Keratinocyte (primary cell): ENCODE measurements around the gene C12orf42. TPM values are rescaled to one million over a fixed set of nuclear protein-coding genes. Genes with fewer than 3 reads are reported as not detected.

Experiments
- DNase-seq: peaks from one replicate; pipeline ENCODE4 v3.0.0-alpha.2; 2011; ENCODE audit warnings: low read depth, missing footprints, low spot score
- FAIRE-seq: peaks from 2 replicates; lab custom pipeline; 2011; peaks lifted over from hg19 to GRCh38; lab: Jason Lieb, UNC
- H2AFZ ChIP-seq: 2 replicates; pipeline ENCODE4 v1.6.0; 2012; ENCODE audit warnings: low read length, control low read depth, inconsistent platforms; ENCODE audit not compliant: control insufficient read depth
- H3K27ac ChIP-seq: 2 replicates; pipeline ENCODE4 v1.5.1; 2011; ENCODE audit warnings: low read length; ENCODE audit not compliant: control insufficient read depth, insufficient read depth
- H3K27me3 ChIP-seq: 3 replicates; pipeline ENCODE4 v1.6.0; 2011; ENCODE audit warnings: low read length; ENCODE audit not compliant: control insufficient read depth, insufficient read depth; ENCODE audit errors: extremely low read depth
- H3K36me3 ChIP-seq, 2 experiments: 2 replicates in 1 of 2; 3 replicates in 1 of 2; pipeline ENCODE4 v1.5.1; 2011; ENCODE audit warnings: low read length in 2 of 2, mild to moderate bottlenecking in 1 of 2; ENCODE audit not compliant: control insufficient read depth in 2 of 2, insufficient read depth in 2 of 2; ENCODE audit errors: extremely low read depth in 1 of 2
- H3K4me1 ChIP-seq: 3 replicates; pipeline ENCODE4 v1.5.1; 2011; ENCODE audit warnings: low read length; ENCODE audit not compliant: control insufficient read depth, insufficient read depth; ENCODE audit errors: extremely low read depth
- H3K4me2 ChIP-seq: 3 replicates; pipeline ENCODE4 v1.6.0; 2011; ENCODE audit warnings: low read depth, low read length; ENCODE audit not compliant: control insufficient read depth, insufficient read depth; ENCODE audit errors: extremely low read depth
- H3K4me3 ChIP-seq, 3 experiments: fragments of 200-600 bp in 1 of 3; sonication (generic) in 1 of 3; 2 replicates in 2 of 3; 3 replicates in 1 of 3; pipeline ENCODE4 v1.5.1; 2011 to 2016; ENCODE audit warnings: low read length in 3 of 3, mild to moderate bottlenecking in 3 of 3, control low read depth in 2 of 3, inconsistent platforms in 1 of 3, low read depth in 1 of 3, mixed read lengths in 1 of 3, mixed run types in 1 of 3, moderate library complexity in 1 of 3; ENCODE audit not compliant: control insufficient read depth in 2 of 3, insufficient read depth in 2 of 3; ENCODE audit errors: extremely low read depth in 1 of 3
- H3K79me2 ChIP-seq: 2 replicates; pipeline ENCODE4 v1.6.0; 2012; ENCODE audit warnings: low read length; ENCODE audit not compliant: control insufficient read depth, insufficient read depth
- H3K9ac ChIP-seq: 3 replicates; pipeline ENCODE4 v1.6.0; 2011; ENCODE audit warnings: low read length; ENCODE audit not compliant: control insufficient read depth, insufficient read depth; ENCODE audit errors: extremely low read depth
- H3K9me1 ChIP-seq: 3 replicates; pipeline ENCODE4 v1.6.0; 2011; ENCODE audit warnings: low read length; ENCODE audit not compliant: control insufficient read depth, insufficient read depth; ENCODE audit errors: extremely low read depth
- H3K9me3 ChIP-seq: 2 replicates; pipeline ENCODE4 v1.5.1; 2012; ENCODE audit warnings: low read depth, low read length; ENCODE audit not compliant: control insufficient read depth
- H4K20me1 ChIP-seq: 3 replicates; pipeline ENCODE4 v1.6.0; 2011; ENCODE audit warnings: low read length; ENCODE audit not compliant: control insufficient read depth, insufficient read depth; ENCODE audit errors: extremely low read depth
- EZH2 ChIP-seq: IDR thresholded peaks from one replicate; pipeline ENCODE4 v1.6.1; 2012; ENCODE audit warnings: inconsistent platforms, mild to moderate bottlenecking, low read length, moderate library complexity
- dilution Hi-C: fragments of 300-500 bp; cut with MboI; formaldehyde crosslinking; loops from one replicate; pipeline ENCODE4 v1.7.0; 2020; ENCODE audit warnings: low sequenced_read_pairs; ENCODE audit not compliant: extremely low pct_ligation_motif_present
- polyA plus RNA-seq, 5 experiments: library from polyadenylated mRNA; depleted of rRNA in 3 of 5; stranded (reverse) in 3 of 5; stranded (forward) in 1 of 5; unstranded in 1 of 5; fragments of >200 nt; gene quantifications; 1 replicate in 1 of 5; 2 replicates in 3 of 5; 3 replicates in 1 of 5; pipeline versions ENCODE4 v1.2.1 to v1.2.3, GENCODE V29; 2011 to 2012; ENCODE audit warnings: missing spikeins in 2 of 5, low read depth in 1 of 5, low replicate concordance in 1 of 5
- TF ChIP-seq, protein P1 (sequence below), 3 experiments: IDR thresholded peaks in 1 of 3; conservative IDR thresholded peaks in 1 of 3; optimal IDR thresholded peaks in 1 of 3; 2 replicates in 2 of 3; 3 replicates in 1 of 3; pipeline versions ENCODE3 to v1.5.1; 2011; ENCODE audit warnings: low read length in 3 of 3, mild to moderate bottlenecking in 3 of 3, moderate library complexity in 2 of 3, control low read depth in 1 of 3, inconsistent platforms in 1 of 3; ENCODE audit not compliant: insufficient read depth in 2 of 3; ENCODE audit errors: extremely low read depth in 1 of 3

C12orf42 gene
- polyA plus RNA-seq, 1 donor (not counting 4 experiments of a cell fraction or from before 2014, with no cell fraction given) = 0.08 TPM

DNA sequence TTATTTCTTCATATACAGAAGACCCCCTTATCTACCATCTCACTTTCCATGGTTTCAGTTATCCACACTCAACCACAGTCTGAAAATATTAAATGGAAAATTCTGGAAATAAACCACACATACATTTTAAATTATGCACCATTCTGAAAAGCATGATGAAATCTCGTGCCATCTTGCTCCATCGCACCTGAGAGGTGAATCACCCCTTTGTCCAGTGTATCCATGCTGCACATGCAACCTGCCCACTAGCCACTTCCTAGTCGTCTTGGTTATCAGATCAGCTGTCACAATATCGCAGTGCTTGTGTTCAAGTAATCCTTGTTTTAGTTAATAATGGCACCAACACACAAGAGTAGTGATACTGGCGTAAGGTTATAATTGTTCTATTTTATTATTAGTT is 145.7 kb downstream of the C12orf42 start:
- no peak for DNase-seq

DNA sequence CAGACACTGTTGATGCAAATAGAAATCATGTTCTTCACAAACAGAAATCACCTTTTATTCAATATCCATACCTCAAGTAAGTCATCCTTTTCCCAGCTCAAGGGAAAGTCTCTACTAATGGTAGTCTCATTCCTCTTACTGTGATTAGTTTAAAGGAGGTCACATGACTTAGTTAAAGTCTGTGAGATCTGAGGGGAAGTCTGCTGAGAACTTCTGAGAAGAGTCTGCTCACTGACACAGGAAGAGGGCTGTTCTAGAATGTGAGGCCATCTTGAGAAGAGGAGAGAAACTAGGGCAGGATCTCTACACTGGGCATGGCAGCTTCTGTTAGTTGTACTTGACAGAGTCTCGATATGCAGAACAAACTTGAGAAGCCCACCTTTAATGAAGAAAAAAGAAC is 146.8 kb downstream of the C12orf42 start:
- Histone ChIP-seq H3K36me3 (no peaks in the 10 kb centered on the region), H3K27me3 (no peaks in the 10 kb centered on the region), H3K79me2 (no peaks in the 10 kb centered on the region), H2AFZ (no peak overlapping the region), H3K9me1 (no peaks in the 10 kb centered on the region), H3K4me1 (no peaks in the 10 kb centered on the region), H3K27ac (no peak overlapping the region), H3K9me3 (no peaks in the 10 kb centered on the region), H4K20me1 (no peaks in the 10 kb centered on the region), H3K9ac (no peak overlapping the region), H3K4me2 (no peak overlapping the region), H3K4me3 (no peak overlapping the region)
- no peak for DNase-seq
- TF ChIP-seq, protein P1, sequence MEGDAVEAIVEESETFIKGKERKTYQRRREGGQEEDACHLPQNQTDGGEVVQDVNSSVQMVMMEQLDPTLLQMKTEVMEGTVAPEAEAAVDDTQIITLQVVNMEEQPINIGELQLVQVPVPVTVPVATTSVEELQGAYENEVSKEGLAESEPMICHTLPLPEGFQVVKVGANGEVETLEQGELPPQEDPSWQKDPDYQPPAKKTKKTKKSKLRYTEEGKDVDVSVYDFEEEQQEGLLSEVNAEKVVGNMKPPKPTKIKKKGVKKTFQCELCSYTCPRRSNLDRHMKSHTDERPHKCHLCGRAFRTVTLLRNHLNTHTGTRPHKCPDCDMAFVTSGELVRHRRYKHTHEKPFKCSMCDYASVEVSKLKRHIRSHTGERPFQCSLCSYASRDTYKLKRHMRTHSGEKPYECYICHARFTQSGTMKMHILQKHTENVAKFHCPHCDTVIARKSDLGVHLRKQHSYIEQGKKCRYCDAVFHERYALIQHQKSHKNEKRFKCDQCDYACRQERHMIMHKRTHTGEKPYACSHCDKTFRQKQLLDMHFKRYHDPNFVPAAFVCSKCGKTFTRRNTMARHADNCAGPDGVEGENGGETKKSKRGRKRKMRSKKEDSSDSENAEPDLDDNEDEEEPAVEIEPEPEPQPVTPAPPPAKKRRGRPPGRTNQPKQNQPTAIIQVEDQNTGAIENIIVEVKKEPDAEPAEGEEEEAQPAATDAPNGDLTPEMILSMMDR (optimal IDR thresholded peaks at IDR 0.05 in 1 of 3, IDR thresholded peaks at IDR 0.05 in 1 of 3, conservative IDR thresholded peaks at IDR 0.05 in 1 of 3; ENCODE audit: extremely low read depth in 1 of 3, insufficient read depth in 2 of 3, low read length in 3 of 3) = no peak
- TF ChIP-seq EZH2 = no peak
- no peak for FAIRE-seq
- dilution Hi-C loops = no loop called here

More for the DNA sequence above, 145.7 kb downstream of the C12orf42 start:
- Histone ChIP-seq H2AFZ (no peak overlapping the region), H3K79me2 (no peaks in the 10 kb centered on the region), H3K4me2 (no peak overlapping the region), H3K27me3 (no peaks in the 10 kb centered on the region), H3K9me1 (no peaks in the 10 kb centered on the region), H3K36me3 (no peaks in the 10 kb centered on the region), H3K9me3 (no peaks in the 10 kb centered on the region), H3K4me3 (no peak overlapping the region), H3K9ac (no peak overlapping the region), H3K27ac (no peak overlapping the region), H3K4me1 (no peaks in the 10 kb centered on the region), H4K20me1 (no peaks in the 10 kb centered on the region)
- TF ChIP-seq, protein P1 (optimal IDR thresholded peaks at IDR 0.05 in 1 of 3, IDR thresholded peaks at IDR 0.05 in 1 of 3, conservative IDR thresholded peaks at IDR 0.05 in 1 of 3; ENCODE audit: extremely low read depth in 1 of 3, insufficient read depth in 2 of 3, low read length in 3 of 3) = no peak
- no peak for TF ChIP-seq EZH2
- FAIRE-seq = no peak
- dilution Hi-C loops = no loop called here
